Adrenal gland (tissue), 12 donors: ENCODE measurements around the gene GAL. TPM values are rescaled to one million over a fixed set of nuclear protein-coding genes. Genes with fewer than 3 reads are reported as not detected.

Experiments
- DNase-seq, 7 donors: peaks; one replicate each; pipeline ENCODE4 v3.0.0-alpha.2; 2019 to 2020
- H3K27ac ChIP-seq, 5 donors: fragments of 200-600 bp; sonication (generic) in 4 of 5; 1 replicate in 3 of 5; 2 replicates in 2 of 5; pipeline versions ENCODE4 v1.5.1 to v1.8.0; 2016 to 2020; ENCODE audit warnings: mild to moderate bottlenecking in 1 of 5
- H3K27me3 ChIP-seq: fragments of 200-600 bp; 2 replicates; pipeline ENCODE4 v1.8.0; 2021
- H3K36me3 ChIP-seq, 2 donors: fragments of 200-600 bp; replicated peaks in 1 of 2; 1 replicate in 1 of 2; 2 replicates in 1 of 2; pipeline versions ENCODE4 v1.5.1 to v1.8.0; 2018 to 2022
- H3K4me1 ChIP-seq, 2 donors: fragments of 200-600 bp; replicated peaks in 1 of 2; 1 replicate in 1 of 2; 2 replicates in 1 of 2; pipeline versions ENCODE4 v1.5.1 to v1.8.0; 2018 to 2021
- H3K4me3 ChIP-seq, 4 donors: fragments of 200-600 bp; sonication (generic) in 3 of 4; one replicate each; pipeline ENCODE4 v1.5.1; 2016 to 2018
- H3K9me3 ChIP-seq, 3 donors: fragments of 200-600 bp; sonication (generic) in 1 of 3; replicated peaks in 1 of 3; 1 replicate in 2 of 3; 2 replicates in 1 of 3; pipeline versions ENCODE4 v1.5.1 to v1.8.0; 2016 to 2021
- CTCF ChIP-seq, 6 experiments: fragments of 450-650 bp in 4 of 6; fragments of 200-600 bp in 2 of 6; sonication (generic) in 1 of 6; IDR thresholded peaks; 1 replicate in 5 of 6; 2 replicates in 1 of 6; pipeline versions ENCODE4 v1.5.1 to v1.8.0; 2016 to 2021; ENCODE audit warnings: antibody characterized with exemption in 6 of 6, mild to moderate bottlenecking in 2 of 6, moderate library complexity in 1 of 6
- POLR2A ChIP-seq, 2 donors: fragments of 450-650 bp; IDR thresholded peaks; one replicate each; pipeline ENCODE4 v1.6.1; 2017; ENCODE audit warnings: antibody characterized with exemption in 2 of 2, mild to moderate bottlenecking in 2 of 2, moderate library complexity in 1 of 2
- WGBS, 4 donors: extraction: QIAGEN DNeasy Blood & Tissue Kit in 2 of 4; methylation state at CpG; one replicate each; pipeline versions ENCODE4 v1.1.5 to v1.1.7; 2013 to 2017; 5-methylcytosine and 5-hydroxymethylcytosine counted together
- intact Hi-C, 2 donors: fragments of 100-400 bp; cut with DNase I; formaldehyde crosslinking; loops; one replicate each; pipeline versions ENCODE4 v1.14.1 to v1.15.0; 2022 to 2023
- polyA plus RNA-seq, 3 donors: library from polyadenylated mRNA; stranded (reverse); fragments of 200-250 nt in 2 of 3; fragments of 350-450 nt in 1 of 3; fragmentation: Illumina TruSeq in 1 of 3; extraction: RNeasy Lipid Tissue Mini Kit (QIAGEN cat#74804) in 1 of 3; gene quantifications; one replicate each; pipeline ENCODE4 v1.2.3, GENCODE V29; 2013 to 2014
- total RNA-seq, 9 donors: library from RNA; depleted of rRNA in 4 of 9; stranded (reverse); fragments of >200 nt in 4 of 9; fragments of 120-200 nt in 1 of 9; fragmentation: NEBNext Ultra II Directional in 1 of 9; extraction: Animal tissue kit (Norgen Biotek cat#: 25700) in 1 of 9; gene quantifications; one replicate each; pipeline versions ENCODE4 v1.1.0 to v1.2.4, GENCODE V29; 2013 to 2023
- donor health status: healthy with polysubstance abuse.
- donor health status: Bipolar disorder and iron deficiency.
- donor health status: DM: yes; HTN: yes; CAD: no.
- donor health status: DM: no; HTN: no; CAD: no.
- donor health status: DM: no; HTN: no; CAD: no.
- donor health status: DM: yes; HTN: yes; CAD: no.

The GAL gene
- total and polyA plus RNA-seq, 12 donors = 0.36 to 1.8 (median 0.70) TPM; not detected in 6

- no peak for TF ChIP-seq CTCF (IDR thresholded peaks at IDR 0.05)
- TF ChIP-seq POLR2A (IDR thresholded peaks at IDR 0.05) = no peak
- Histone ChIP-seq H3K36me3 (no peaks in the 10 kb centered on the region), H3K9me3 (no peaks in the 10 kb centered on the region), H3K27me3 (no peaks in the 10 kb centered on the region), H3K27ac (no peak overlapping the region), H3K4me3 (no peak overlapping the region), H3K4me1 (no peaks in the 10 kb centered on the region)
- WGBS, 4 donors = 58 to 87% (median 68%) methylated on average over 6 of the region's 6 CpGs
- no peak for DNase-seq
- intact Hi-C loops = no loop called here
Observed at GRCh38 chr11:68735125-68735524, 50.8 kb downstream of the GAL start.

GRCh38 chr11:68735646-68736045, 51.3 kb downstream of the GAL start:
- no peaks in the 10 kb centered on the region for H3K9me3 ChIP-seq
- H3K36me3 ChIP-seq = no peaks in the 10 kb centered on the region
- intact Hi-C loops = no loop called here
- no peak for DNase-seq
- no peaks in the 10 kb centered on the region for H3K4me1 ChIP-seq
- TF ChIP-seq CTCF (IDR thresholded peaks at IDR 0.05) (no peak), POLR2A (IDR thresholded peaks at IDR 0.05) (no peak)
- no peak overlapping the region for H3K27ac ChIP-seq
- no peak overlapping the region for H3K4me3 ChIP-seq
- WGBS, 4 donors = 77 to 87% (median 83%) methylated on average over 3 to 6 of the region's 6 CpGs
- H3K27me3 ChIP-seq = no peaks in the 10 kb centered on the region

Other genes with a start within 250 kb of the GAL start
- gene PPP6R3, start 223.8 kb upstream of the GAL start, total RNA-seq = 100 to 1,000 TPM in 3 of 9 donors, 10 to 100 TPM in 6; 68.9 to 180 (median 94.6) TPM
- gene PPP6R3, start 223.8 kb upstream of the GAL start, polyA plus RNA-seq = 10 to 100 TPM; 40.2 to 65.6 (median 52.9) TPM
- 1 to 10 TPM in 8 of 9 donors, under 1 TPM in 1; 0.42 to 6.6 (median 2.8) TPM for gene TESMIN, start 67.0 kb downstream of the GAL start, total RNA-seq
- gene TESMIN, start 67.0 kb downstream of the GAL start, polyA plus RNA-seq = 1 to 10 TPM in 2 of 3 donors, under 1 TPM in 1; 0.71 to 1.8 (median 1.4) TPM
- 100 to 1,000 TPM in 1 of 9 donors, 10 to 100 TPM in 8; 21.0 to 140 (median 69.2) TPM for gene CPT1A, start 157.4 kb downstream of the GAL start, total RNA-seq
- 10 to 100 TPM; 15.2 to 66.1 (median 22.3) TPM for gene CPT1A, start 157.4 kb downstream of the GAL start, polyA plus RNA-seq
- 10 to 100 TPM; 31.1 to 74.1 (median 46.5) TPM for gene MRPL21, start 219.3 kb downstream of the GAL start, total RNA-seq
- gene MRPL21, start 219.3 kb downstream of the GAL start, polyA plus RNA-seq = 10 to 100 TPM; 46.7 to 77.8 (median 48.1) TPM
- 10 to 100 TPM in 7 of 9 donors, 1 to 10 TPM in 2; 7.9 to 21.0 (median 16.1) TPM for gene IGHMBP2, start 219.3 kb downstream of the GAL start, total RNA-seq
- 10 to 100 TPM in 2 of 3 donors, 1 to 10 TPM in 1; 8.7 to 40.6 (median 29.5) TPM for gene IGHMBP2, start 219.3 kb downstream of the GAL start, polyA plus RNA-seq